BJ (cell line): ENCODE measurements around the gene ZNF92. TPM values are rescaled to one million over a fixed set of nuclear protein-coding genes. Genes with fewer than 3 reads are reported as not detected.
"Not testable (repeated sequence)": the region's sequence is repeated elsewhere in the genome, so short reads cannot be mapped to it uniquely, and the experiment has no call there.

Source experiments
- CTCF ChIA-PET: fragments of 350-600 bp; formaldehyde crosslinking; extraction: SDS; loops from one replicate; lab custom pipeline; 2021; ENCODE audit warnings: antibody characterized with exemption, inconsistent platforms; lab: Yijun Ruan, JAX
- POLR2A ChIA-PET: fragments of 300-600 bp; sonication (Branson Sonifier 250); formaldehyde crosslinking; extraction: SDS; loops from one replicate; lab custom pipeline; 2021; ENCODE audit warnings: antibody characterized with exemption; lab: Charles Lee
- DNase-seq: peaks from one replicate; pipeline ENCODE4 v3.0.0-alpha.2; 2011; ENCODE audit warnings: low read depth
- H3K27me3 ChIP-seq: 2 replicates; pipeline ENCODE4 v1.6.0; 2011; ENCODE audit warnings: low read length; ENCODE audit not compliant: control insufficient read depth, insufficient read depth
- H3K36me3 ChIP-seq: 2 replicates; pipeline ENCODE4 v1.5.1; 2011; ENCODE audit warnings: low read length; ENCODE audit not compliant: control insufficient read depth, insufficient read depth
- H3K4me3 ChIP-seq: 2 replicates; pipeline ENCODE4 v1.5.1; 2011; ENCODE audit warnings: low read depth, mild to moderate bottlenecking, control low read depth, low read length
- CTCF ChIP-seq: IDR thresholded peaks from 2 replicates; pipeline ENCODE4 v1.5.1; 2011; ENCODE audit warnings: low read depth, mild to moderate bottlenecking, control low read depth, inconsistent platforms, low read length, moderate library complexity; ENCODE audit not compliant: insufficient read depth
- polyA plus RNA-seq: library from polyadenylated mRNA; depleted of rRNA; stranded (reverse); fragments of >200 nt; gene quantifications from 2 replicates; pipeline ENCODE4 v1.2.3, GENCODE V29; 2011

The ZNF92 gene
- polyA plus RNA-seq, 1 experiment: 1.3 TPM

GRCh38 chr7:65438598-65438997, 64.9 kb downstream of the ZNF92 start:
- no peak for TF ChIP-seq CTCF
- no peak overlapping the region for H3K4me3 ChIP-seq
- ChIA-PET POLR2A (no interaction called here), CTCF (no interaction called here)
- H3K36me3 ChIP-seq: no peaks in the 10 kb centered on the region
- peak; percentile 83 for DNase-seq
- peaks cover 7% of the 10 kb centered on the region; the same call in 1 of the 2 replicates for H3K27me3 ChIP-seq

GRCh38 chr7:65441010-65441409, 67.4 kb downstream of the ZNF92 start:
- no peak overlapping the region for H3K4me3 ChIP-seq
- TF ChIP-seq CTCF: no peak
- no peaks in the 10 kb centered on the region; the same call in 1 of the 2 replicates for H3K27me3 ChIP-seq
- no peaks in the 10 kb centered on the region for H3K36me3 ChIP-seq
- ChIA-PET POLR2A (no interaction called here), CTCF (no interaction called here)
- DNase-seq: peak; percentile 67

- CTCF ChIA-PET: no interaction called here
These were observed 70.7 kb downstream of the ZNF92 start for GRCh38 chr7:65444205-65444842.

GRCh38 chr7:65444899-65445823, 71.5 kb downstream of the ZNF92 start:
- Histone ChIP-seq H3K36me3 (no peaks in the 10 kb centered on the region), H3K27me3 (no peaks in the 10 kb centered on the region), H3K4me3 (no peak overlapping the region)
- ChIA-PET POLR2A (no interaction called here), CTCF (no interaction called here)
- no peak for TF ChIP-seq CTCF
- no peak for DNase-seq

More at GRCh38 chr7:65444205-65444842, 70.7 kb downstream of the ZNF92 start:
- DNase-seq: no peak
- Histone ChIP-seq H3K27me3 (no peaks in the 10 kb centered on the region), H3K36me3 (no peaks in the 10 kb centered on the region), H3K4me3 (no peak overlapping the region)
- POLR2A ChIA-PET: no interaction called here
- TF ChIP-seq CTCF: no peak

GRCh38 chr7:65447041-65447440, 73.4 kb downstream of the ZNF92 start:
- TF ChIP-seq CTCF: peak; percentile 35
- POLR2A ChIA-PET, CTCF ChIA-PET, H3K4me3 ChIP-seq, DNase-seq, H3K27me3 ChIP-seq, H3K36me3 ChIP-seq: not testable (repeated sequence)
